GM19351 (cell line): ENCODE measurements around the gene SYT3.

Experiments used
- ATAC-seq: cut with Tn5 transposase; IDR thresholded peaks from one replicate; pipeline ENCODE4 v1.9.1; 2021; ENCODE audit warnings: mild to moderate bottlenecking, moderate library complexity; ENCODE audit not compliant: unreplicated experiment

The SYT3 gene

DNA sequence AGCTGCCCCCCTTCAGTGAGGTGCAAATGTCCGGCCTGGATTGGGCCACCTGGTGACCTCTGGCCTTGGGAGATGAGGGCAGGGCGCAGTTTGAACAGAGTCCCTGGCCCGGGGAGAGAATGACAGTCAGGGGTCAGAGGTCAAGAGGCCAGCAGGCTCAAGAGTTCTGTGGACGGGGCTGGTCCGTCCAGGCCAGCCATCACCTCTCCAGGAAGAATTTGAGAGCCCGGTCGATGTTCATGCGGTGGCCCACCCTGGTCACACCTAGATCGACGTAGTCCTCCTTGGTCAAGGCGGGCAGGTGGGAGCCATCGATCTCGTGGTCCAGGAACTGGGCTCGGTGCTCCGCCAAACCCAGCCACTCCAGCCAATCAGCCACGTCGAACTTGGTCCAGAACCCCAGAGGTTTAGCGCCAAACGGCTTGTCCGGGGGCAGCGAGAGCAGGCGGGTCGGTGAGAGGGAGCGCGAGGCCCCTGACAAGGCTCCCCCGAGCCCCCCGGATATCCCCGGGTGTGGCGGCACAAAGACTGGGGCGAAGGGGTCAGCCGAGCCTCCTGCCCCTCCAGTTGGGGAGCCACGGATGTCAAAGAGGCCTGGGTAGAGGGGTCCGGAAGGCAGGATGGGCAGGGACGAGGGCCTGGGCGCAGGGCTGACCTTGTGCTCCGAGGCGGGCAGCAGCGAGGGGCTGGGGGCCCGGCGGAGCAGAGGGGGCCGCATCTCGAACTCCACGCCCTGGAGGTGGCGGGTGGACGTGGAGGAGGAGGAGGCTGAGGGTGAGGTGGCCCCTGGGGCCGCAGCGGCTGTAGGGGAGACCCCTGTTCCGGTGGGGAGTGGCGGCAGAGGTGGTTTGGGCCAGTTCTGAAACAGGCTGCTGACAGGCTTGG, 22.3 kb upstream of the SYT3 start:
- no peak for ATAC-seq

DNA sequence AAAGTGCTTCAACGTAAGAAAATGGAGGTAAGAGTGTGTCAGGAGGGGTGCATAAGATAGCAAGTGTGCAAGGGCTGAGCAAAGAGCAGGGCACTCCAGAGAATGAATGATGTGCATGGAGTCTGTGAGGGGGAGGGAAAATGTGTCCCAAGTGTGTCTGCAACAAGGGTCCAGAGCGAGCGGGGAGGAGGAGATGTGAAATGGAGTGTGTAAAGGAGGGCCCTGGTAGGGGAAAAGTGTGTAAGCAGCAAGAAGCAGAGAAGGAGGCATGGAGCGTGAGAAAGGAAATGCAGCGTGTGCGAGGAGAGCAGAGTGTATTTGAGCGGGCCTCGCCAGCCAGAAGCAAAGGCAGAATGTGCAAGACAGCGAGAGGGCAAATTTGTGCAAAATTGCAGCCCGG, 21.3 kb upstream of the SYT3 start:
- ATAC-seq: no peak

DNA sequence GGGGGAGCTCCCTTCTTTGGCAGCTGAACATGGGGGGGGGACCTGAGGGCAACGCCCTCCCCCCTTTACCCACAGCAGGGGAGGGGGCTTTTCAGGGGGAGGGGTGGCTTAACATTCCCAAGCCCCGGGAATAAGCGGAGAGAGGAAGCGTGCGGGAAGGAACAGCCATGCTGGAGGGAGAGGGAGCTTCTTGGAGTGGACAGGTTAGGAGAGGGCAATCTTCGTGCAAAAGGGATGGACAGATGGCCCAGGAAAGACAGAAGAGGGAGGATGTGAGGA, 20.3 kb upstream of the SYT3 start:
- ATAC-seq: no peak

DNA sequence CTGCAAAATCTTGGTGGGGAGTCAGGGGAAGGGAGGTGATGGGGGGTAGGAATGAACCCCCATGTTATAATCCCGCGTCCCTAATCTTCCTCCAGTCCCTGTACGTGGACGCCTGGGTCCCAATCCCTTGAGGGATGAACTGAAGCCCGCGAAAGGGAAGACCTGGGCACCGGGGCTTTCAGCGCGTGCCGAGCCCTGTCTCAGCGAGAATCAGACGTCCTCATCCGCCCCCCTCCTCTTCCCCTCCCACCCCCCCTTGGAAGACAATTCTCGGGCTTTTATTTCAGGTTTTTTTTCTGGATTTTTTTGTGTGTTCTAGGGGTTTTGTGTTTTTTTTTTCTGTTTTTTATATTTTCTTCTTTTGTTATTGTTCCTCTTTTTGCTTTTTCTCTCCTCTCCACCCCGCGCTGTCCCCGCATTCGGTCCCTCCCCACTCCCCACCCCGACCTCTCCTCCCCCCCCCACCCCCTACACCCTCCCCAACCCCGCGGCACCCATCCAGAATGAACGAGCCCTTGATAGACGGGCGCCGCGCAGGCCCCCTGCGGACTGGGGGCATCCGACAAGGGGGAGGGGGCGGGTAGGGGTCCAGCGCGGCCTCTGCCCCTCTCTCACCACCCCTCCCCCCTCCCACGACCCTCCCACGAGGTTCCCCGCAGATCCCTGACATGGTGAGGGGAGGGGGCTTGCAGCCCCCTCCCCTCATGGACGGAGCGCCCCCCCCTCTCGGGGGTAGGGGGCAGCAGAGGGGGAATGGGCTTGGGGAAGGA, 19.8 kb upstream of the SYT3 start:
- ATAC-seq: no peak

DNA sequence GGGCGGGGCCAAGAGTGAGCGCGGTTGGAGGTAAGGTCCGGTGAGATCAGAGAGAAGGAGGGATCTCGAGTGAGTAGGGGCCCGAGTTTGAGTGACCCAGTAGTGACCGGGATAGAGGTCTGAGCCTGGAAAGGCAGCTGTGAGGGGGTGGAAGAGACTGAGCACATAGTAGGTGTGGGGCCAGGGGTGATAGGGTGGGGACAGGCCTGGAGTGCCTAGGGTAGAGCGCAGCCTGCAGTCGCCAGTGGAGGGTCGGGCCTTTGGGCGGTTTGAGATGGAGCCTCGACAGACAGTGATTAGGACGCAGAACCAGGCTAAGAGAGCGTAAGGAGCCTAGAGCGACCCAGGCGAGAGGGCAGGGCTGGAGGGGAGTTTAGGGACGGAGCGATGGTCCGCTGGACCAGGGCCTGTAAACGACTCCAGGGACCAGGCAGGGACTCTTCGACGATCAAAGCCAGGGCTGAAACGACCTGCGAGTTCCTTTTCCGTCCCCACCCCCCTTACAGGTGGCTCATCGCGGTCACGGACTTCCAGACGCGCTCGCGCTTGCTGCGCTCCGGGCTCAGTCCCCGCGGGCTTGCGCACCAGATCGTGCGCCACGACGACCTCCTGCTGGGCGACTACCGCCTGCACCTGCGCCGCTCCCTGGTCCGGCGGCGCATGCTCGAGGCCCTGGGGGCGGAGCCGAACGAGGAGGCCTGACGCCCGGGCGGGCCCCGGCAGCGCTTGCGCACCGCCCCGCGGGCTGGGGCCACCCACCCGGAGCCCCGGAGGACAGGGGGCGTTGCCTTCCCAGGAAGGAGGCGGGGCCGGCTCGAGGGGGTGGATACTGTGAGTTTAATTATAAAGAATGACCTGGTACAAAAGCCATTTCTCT, 19.0 kb upstream of the SYT3 start:
- no peak for ATAC-seq

DNA sequence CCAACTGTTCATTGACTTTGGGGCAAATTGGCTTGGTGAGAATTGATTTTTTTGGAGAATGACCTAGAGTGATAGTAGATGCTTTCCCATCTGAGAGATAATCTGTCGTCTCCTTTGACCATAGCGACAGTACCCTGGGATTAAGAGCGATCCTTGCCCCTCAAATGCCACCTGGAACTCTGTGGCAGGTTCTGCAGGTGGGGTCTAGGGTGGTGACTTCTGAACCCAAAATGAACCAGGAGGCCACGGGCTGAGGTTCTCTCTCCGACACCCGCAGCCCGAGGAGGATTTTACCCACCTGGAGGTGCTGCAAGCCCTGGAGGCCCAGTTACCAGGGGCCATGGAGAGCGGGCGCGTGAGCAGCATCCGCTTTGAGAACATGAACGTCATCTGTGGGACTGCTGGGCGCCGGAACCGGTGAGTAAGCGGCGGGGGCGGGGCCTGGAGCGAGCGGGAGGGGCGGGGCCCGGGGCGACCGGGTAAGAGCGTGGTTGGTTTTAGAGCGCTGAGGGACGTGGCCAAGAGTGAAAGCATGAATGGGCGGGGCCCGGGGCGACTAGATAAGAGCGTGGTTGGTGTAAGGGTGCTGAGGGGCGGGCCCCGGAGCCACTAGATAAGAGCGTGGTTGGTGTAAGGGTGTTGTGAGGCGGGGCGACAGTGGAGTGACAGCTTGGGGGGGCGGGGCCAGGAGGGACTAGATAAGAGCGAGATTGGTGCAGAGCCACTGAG, 18.2 kb upstream of the SYT3 start:
- no peak for ATAC-seq

DNA sequence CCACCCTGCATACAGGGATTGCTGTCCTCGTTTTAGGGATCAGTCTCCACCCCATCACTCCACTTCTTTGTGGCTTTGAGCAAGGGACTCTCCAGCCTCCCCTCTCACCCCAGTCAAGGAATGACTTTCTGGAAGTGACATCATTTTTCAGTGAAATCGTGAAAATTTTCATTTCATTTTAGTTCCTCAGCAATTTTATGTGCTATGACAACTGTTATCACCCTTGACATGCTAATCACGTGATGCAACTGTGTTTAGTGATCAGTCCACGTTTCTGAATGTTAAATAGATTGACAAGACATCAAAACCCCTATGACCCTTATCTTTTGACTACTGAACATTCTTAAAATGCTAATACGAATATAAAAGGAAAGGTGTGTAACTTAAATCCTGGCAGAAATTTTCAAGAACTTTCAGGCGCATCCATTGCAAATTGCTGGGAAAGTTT, 17.6 kb upstream of the SYT3 start:
- ATAC-seq: no peak

DNA sequence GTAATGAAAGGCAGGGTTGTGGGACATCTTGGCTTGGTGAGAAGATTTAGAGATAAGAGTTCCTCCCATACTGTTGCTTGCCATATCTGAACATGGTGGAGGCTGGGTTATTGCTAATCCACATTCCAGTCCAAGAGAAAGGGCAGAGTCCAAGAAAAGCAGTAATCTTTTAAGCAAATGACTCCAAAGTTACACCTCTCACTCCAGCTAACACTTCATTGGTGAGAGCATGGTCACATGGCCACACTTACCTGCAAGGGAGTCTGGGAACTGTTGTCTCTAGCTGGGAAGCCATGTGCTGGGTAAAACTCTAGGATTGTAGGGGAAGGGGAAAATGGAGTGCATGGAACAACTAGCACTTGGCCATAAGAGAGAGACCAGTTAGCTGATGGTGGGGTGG, 15.2 kb upstream of the SYT3 start:
- ATAC-seq: no peak

DNA sequence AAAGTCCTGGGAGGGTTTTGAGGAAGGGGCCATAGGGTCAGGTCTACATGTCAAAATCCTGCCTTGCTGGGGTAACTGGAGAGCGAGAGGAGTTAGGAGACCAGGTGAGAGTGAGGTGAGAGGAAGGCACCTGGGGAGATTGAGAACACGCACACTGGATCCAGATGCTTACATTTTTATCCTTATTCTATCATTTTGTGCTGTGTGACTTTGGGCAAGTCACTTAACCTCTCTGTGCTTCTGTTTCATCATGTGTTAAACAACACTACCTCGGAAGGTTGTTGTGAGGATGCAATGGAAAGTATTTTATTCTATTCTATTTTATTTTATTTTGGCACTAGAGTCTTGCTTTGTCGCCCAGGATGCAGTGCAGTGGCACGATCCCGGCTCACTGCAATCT, 13.0 kb upstream of the SYT3 start:
- no peak for ATAC-seq

DNA sequence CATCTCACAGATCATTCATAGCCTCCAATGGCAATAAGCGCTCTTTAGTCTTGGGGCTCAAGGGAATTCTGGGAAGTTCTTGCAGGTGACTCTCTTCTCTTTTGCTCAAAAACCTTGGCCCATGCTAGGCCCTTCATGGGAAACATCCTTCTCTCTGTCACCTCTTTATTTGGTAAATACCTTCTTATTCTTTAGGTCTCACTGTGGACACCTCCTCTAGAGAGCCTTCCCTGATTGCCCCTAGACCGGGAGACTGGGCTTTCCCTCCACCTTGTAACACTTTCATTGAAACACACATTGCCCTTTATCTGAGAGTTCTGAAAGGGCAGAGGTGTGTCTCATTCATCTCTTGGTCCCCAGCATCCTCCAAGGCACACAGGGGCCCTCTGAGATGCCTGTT, 11.5 kb upstream of the SYT3 start:
- ATAC-seq: no peak

DNA sequence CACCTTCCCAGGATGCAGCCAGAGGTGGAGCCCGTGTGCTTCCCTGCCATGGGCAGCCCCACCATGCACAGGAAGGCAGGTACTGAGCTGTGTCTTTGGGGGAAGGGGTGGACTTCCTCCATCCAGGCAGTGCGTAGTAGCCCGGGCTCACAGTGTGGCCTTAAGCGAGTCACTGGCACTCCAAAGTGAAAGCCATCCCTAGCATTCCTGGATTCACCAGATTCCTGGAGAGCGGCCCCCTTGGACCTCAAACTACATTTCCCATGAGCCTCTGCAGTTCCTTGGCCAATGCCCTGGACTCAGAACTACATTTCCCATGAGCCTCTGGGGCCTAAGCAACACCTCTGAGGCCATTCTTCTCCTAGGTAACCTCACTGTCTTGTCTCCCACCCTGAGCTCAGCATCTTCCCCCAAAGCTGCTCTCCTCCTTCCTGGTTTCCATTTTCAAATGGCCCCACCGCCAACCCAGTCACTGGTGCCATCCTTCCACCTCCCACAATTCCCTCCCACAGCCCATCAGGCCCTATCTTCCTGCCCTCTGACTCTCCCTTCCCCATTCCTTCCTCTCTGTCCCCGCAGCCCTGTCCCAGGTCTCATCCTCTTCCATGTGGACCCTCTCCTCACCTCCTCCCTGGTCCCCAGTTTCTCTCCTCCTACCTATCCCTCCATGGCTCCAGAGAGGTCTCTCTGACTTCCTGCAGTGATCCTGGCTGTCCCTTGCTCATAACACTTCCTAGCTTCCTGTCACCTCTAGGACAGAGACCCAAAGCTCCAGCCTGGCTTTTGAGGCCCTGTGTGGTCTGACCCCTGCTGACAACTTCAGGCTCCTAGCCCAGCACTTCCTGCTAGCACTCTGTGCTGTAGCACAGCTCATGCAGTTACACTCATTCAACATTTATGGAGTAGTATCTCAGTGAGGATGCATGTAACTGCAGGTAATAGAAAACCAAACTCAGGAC, 10.0 kb upstream of the SYT3 start, which contains the start of gene C19orf81:
C19orf81 (plus strand) TSS at position 13 of the 959 bp plus-strand sequence; CDS start at position 13, 0 bp downstream.
- no peak for ATAC-seq

DNA sequence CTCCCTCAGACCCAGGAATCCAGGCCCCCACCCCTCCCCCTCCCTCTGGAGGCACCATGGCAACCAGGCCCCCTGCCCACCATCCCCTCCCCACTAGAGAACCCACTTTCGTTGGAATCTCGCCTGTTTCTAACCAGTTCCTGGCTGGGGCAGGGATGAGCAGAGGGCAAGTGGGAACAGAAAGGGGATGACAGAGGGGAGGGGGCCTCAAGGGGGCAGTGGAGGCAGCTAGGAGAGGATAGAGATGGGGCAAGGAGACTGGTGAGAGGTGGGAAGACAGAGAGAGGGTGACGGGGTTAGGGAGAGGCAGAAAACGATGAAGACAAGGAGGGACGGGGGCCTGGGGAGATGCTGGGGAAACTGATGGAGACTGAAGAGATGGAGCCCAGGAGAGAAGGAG, 9.0 kb upstream of the SYT3 start:
- no peak for ATAC-seq

DNA sequence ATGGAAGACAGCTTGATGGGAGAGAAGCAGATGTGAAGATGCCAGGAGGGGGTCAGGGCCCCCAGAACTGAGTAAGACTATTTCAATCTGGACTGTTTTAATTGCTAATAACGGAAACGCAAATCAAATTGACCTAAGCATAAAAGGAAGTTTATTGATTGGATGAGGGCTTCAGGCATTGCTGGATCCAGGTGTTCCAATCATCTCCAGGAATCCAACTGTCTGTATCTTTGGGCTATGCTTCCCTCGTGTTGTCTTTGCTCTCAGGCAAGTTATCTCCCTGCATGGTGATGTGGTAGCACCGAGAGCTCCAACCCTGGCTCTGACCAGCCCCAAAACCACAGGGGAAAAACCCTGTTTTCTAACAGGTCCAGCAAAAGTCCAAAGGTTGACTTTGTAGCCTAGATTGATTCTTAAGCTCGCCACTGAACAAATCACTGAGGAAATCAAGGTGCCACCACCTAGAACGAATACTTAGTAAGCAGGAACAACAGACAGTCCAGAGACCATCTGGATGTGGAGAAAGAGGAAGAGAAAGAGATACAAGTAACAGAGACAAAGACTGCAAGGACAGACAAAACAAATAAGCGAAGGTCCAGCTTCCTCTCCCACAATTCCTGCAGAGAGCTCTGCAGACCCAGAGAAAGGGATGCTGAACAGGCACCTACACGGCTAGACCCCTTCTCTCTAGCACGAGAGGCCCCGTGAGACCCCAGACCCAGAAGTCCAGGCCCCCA, 8.4 kb upstream of the SYT3 start:
- ATAC-seq: no peak

DNA sequence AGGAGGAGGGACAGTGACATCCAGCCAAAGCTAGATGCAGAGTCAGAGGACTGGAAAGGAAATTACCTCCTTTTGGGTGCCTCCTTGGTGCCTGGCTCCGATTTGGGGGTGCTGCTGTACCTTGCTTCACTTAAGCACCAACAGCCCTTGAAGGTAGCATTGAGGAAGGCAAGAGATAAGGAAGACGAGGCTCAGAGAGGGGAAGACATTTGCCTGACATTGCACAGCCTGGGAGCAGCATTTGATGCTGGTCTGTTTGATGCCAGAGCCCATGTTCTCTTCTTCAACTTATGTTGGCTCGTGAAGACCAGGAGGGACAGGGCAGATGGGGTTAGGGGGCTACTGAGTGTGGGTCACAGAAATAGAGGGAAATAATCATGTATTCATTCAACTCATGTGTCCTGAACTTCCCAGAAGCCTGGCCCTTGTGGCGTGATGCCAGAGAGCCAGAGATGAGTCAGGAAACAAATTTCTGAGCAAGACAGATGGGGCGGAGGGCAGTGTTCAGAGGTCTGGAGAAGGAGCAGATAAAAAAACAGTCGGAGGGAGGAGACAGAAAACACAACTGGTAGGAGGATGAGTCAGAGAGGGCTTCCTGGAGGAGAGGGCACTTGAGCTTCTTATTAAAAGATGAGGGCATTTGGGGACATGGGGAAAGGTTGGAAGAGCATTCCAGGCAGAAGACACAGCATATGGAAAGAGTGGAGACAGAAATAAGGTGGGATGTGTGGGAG, 6.6 kb upstream of the SYT3 start:
- no peak for ATAC-seq

DNA sequence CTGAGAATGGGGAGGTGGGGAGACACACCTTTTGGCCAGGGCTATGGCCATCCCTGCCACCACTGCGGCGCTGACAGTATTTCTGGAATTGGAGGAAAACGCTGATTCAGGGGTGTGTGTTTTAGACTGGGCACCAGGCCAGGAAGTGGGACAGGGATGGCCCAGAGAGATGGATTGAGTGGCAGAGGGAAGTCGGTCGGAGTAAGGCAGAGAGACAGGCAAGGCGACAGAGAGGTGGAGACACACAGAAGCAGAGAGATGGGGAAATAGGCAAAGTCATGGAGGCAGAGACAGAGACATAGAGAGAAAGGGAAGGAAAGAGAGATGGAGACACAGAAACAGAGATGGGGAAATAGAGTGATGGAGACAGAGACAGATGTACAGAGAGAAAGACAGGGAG, 5.4 kb upstream of the SYT3 start:
- ATAC-seq: no peak

DNA sequence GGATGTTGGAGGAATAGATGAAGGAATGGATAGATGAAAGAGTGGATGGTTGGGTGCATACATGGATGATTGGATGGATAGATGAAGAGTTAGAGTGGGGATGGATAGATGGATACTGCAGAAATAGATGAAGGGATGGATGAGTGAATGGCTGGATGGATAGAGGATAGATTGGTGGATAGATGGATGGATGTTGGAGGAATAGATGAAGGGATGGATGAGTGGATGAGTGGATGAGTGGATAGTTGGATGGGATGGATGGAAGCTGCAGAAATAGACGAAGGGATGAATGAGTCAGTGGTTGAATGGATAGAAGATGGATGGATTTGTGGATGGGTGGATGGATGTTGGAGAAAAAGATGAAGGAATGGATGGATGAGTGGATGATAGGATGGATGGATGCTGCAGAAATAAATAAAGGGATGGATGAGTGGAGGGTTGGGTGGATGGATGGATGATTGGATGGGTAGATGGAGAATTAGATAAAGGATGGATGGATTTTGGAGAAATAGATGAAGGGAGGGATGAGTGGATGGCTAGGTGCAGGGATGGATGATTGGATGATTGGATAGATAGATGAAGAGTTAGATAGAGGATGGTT, 4.7 kb upstream of the SYT3 start:
- no peak for ATAC-seq

DNA sequence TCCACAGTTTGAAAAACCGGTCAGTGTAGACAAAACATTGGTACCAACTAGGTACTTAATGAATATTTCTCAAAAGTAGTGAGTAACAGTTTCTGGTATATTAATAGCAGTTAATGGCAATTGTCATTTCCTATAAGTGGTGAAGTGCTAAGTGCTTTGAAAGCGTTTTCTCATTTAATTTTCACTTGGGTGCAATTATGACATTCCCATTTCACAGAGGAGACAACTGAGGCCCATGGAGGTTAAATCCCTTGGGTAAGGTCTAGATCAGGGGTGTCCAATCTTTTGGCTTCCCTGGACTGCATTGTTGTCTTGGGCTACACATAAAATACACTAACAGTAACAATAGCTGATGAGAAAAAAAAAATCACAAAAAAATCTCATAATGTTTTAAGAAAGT, 687 bp upstream of the SYT3 start:
- ATAC-seq: no peak

DNA sequence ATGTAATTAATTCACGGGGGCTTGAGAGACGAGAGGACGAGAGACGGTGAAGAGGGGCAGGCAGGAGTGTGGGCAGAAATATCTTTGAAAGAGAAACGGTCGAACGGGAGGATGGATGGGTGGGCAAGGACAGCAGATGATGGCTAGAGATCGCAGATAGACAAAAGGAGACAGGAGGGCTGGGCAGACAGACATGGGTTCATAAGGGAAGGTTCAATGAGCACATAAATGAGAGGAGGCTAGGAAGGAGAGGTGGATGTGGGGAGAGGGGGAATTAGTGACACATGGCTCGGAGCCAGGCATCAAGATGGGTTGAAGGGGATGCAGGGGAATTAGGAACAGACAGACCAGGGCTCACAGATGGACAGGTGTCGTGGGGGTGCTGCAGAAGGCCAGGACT, 1.1 kb downstream of the SYT3 start:
- ATAC-seq: no peak
